GM19324 (cell line): ENCODE measurements around the gene SPTB.
"Not testable (repeated sequence)": the region's sequence is repeated elsewhere in the genome, so short reads cannot be mapped to it uniquely, and the experiment has no call there.

Experiments used
- ATAC-seq: cut with Tn5 transposase; IDR thresholded peaks from one replicate; pipeline ENCODE4 v1.9.1; 2021; ENCODE audit warnings: mild to moderate bottlenecking, moderate library complexity; ENCODE audit not compliant: unreplicated experiment, low FRiP score

Gene SPTB

GRCh38 chr14:64825006-64825405 lies 54.7 kb downstream of the SPTB start:
- ATAC-seq: no peak

- no peak for ATAC-seq
Measured at GRCh38 chr14:64824471-64824870, 55.2 kb downstream of the SPTB start.

- no peak for ATAC-seq
Measured at GRCh38 chr14:64823305-64823861, 56.3 kb downstream of the SPTB start.

- ATAC-seq: no peak
Measured at GRCh38 chr14:64821651-64822050, 58.1 kb downstream of the SPTB start.

- no peak for ATAC-seq
Measured at GRCh38 chr14:64818151-64818550, 61.6 kb downstream of the SPTB start.

- ATAC-seq: no peak
Measured at GRCh38 chr14:64817631-64818030, 62.1 kb downstream of the SPTB start.

- ATAC-seq: no peak
Measured at GRCh38 chr14:64816221-64816783, 63.4 kb downstream of the SPTB start.

- ATAC-seq: no peak
Measured at GRCh38 chr14:64815257-64815656, 64.5 kb downstream of the SPTB start.

GRCh38 chr14:64812412-64812811 lies 67.3 kb downstream of the SPTB start:
- ATAC-seq: no peak

GRCh38 chr14:64811676-64812075 lies 68.0 kb downstream of the SPTB start:
- ATAC-seq: no peak

GRCh38 chr14:64808449-64808848 lies 71.3 kb downstream of the SPTB start:
- ATAC-seq: no peak

GRCh38 chr14:64807551-64807950 lies 72.2 kb downstream of the SPTB start:
- ATAC-seq: no peak

- ATAC-seq: no peak
Measured at GRCh38 chr14:64806862-64807495, 72.7 kb downstream of the SPTB start.

- no peak for ATAC-seq
Measured at GRCh38 chr14:64806202-64806861, 73.4 kb downstream of the SPTB start.

GRCh38 chr14:64805646-64806045 lies 74.1 kb downstream of the SPTB start:
- not testable (repeated sequence) for ATAC-seq

GRCh38 chr14:64804754-64805260 lies 74.9 kb downstream of the SPTB start:
- no peak for ATAC-seq

GRCh38 chr14:64801800-64802199 lies 77.9 kb downstream of the SPTB start:
- no peak for ATAC-seq

- no peak for ATAC-seq
Measured at GRCh38 chr14:64801046-64801445, 78.7 kb downstream of the SPTB start.

- no peak for ATAC-seq
Measured at GRCh38 chr14:64800000-64800399, 79.7 kb downstream of the SPTB start.

GRCh38 chr14:64799555-64799954 lies 80.2 kb downstream of the SPTB start:
- ATAC-seq: no peak

- ATAC-seq: no peak
Measured at GRCh38 chr14:64796369-64796768, 83.3 kb downstream of the SPTB start.

GRCh38 chr14:64795921-64796320 lies 83.8 kb downstream of the SPTB start:
- no peak for ATAC-seq
